Activated naive CD8-positive, alpha-beta T cell treated with anti-CD3 and anti-CD28 coated beads, Interleukin-2, amount 50 U/mL, for 24 hours (primary cell): Measurements from ENCODE around the gene PPARGC1A.

Experiments used
- ATAC-seq: fragments of 150-1000 bp; cut with Tn5 transposase; one replicate; pipeline ENCODE4 v1.10.0; 2021
- DNase-seq: peaks from one replicate; pipeline ENCODE4 v3.0.0; 2021
- H3K27ac Mint-ChIP-seq: one replicate; pipeline ENCODE4 v1.8.0; 2021; ENCODE audit warnings: mild to moderate bottlenecking, mixed read lengths
- H3K27me3 Mint-ChIP-seq: one replicate; pipeline ENCODE4 v1.8.0; 2021; ENCODE audit warnings: mixed read lengths
- H3K36me3 Mint-ChIP-seq: one replicate; pipeline ENCODE4 v1.8.0; 2021; ENCODE audit warnings: low read depth, mixed read lengths
- H3K4me1 Mint-ChIP-seq: one replicate; pipeline ENCODE4 v1.8.0; 2021; ENCODE audit warnings: mixed read lengths
- H3K4me3 Mint-ChIP-seq: one replicate; pipeline ENCODE4 v1.8.0; 2021; ENCODE audit warnings: mild to moderate bottlenecking, moderate library complexity, mixed read lengths
- H3K9me3 Mint-ChIP-seq: one replicate; pipeline ENCODE4 v1.8.0; 2021; ENCODE audit warnings: mixed read lengths

Gene PPARGC1A

DNA sequence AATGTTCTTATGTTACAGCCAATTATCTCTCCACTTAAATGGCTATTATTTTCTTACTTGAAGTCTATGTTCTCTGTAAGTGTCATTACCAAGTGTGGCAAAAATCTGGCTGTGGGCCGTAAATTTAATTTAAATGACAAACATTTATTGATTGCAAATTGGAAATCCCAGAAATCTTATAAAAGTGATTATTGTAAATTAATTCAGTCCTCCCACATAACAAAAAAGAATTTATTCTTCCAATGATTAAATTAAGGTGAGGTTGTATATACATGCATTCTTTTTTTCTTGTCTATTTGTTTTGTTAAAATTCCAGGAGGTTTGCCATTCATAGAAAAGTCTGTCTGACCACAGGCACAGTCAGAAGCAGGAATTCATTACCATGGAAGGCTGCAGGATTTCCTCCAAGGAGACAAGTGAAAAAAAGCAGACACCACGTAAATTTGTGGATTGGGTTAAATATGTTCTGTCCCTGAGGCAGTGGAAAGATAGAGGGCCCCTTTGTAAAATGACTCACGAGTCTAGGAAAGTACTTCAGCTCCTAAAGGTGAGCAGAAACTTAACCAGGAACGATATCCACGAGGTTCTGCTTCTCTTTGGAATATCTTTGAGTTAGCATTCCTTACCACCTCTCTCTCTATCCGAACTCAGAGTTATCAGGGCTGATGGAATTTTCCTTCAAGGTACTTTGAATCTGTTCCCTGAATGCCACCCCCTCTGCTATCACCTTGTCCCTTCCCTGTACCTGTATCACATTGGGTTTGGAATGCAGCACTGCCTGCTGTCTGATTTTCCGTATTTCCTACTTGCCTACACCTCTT lies 10.7 kb downstream of the PPARGC1A start:
- H3K4me3 Mint-ChIP-seq, result no peak overlapping the region
- H3K36me3 Mint-ChIP-seq, result no peaks in the 10 kb centered on the region

DNA sequence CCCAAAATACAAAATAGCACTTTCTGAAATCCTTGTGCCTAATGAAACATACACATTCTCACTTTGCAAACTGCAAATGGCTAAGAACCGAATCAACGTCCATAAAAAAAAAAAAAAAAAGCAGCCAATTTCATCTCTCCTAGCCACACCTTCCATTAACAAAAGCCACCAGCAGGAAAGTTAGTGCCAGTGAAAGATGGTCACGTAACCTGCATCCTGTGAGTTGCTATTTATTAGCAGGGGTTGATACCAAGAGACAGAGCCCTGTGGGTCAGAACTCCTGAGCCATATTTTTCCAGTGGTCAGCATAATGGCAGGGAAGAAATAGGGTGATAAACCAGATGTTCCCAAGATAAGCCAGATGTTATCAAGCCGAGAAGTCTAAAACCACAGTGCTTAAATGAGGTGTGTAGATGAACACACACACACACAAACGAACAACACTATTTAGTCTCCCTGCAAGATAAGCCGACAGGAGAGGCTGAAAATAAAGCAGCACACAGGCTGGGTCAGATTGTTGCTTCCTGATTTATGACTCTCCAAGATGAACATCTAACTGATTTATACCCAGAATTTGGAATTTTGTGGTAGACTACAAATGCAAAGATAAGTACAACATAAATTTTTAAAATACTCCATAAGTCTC lies 11.5 kb downstream of the PPARGC1A start:
- H3K27ac Mint-ChIP-seq, result no peak overlapping the region
- no peaks in the 10 kb centered on the region for H3K4me1 Mint-ChIP-seq
- no peaks in the 10 kb centered on the region for H3K9me3 Mint-ChIP-seq
- no peaks in the 10 kb centered on the region for H3K36me3 Mint-ChIP-seq
- H3K4me3 Mint-ChIP-seq, result no peak overlapping the region
- ATAC-seq (no peak), DNase-seq (no peak)
- no peaks in the 10 kb centered on the region for H3K27me3 Mint-ChIP-seq

More for the DNA sequence above, 10.7 kb downstream of the PPARGC1A start:
- Mint-ChIP-seq H3K4me1 (no peaks in the 10 kb centered on the region), H3K9me3 (no peaks in the 10 kb centered on the region), H3K27ac (no peak overlapping the region), H3K27me3 (no peaks in the 10 kb centered on the region)
- ATAC-seq (no peak), DNase-seq (no peak)

DNA sequence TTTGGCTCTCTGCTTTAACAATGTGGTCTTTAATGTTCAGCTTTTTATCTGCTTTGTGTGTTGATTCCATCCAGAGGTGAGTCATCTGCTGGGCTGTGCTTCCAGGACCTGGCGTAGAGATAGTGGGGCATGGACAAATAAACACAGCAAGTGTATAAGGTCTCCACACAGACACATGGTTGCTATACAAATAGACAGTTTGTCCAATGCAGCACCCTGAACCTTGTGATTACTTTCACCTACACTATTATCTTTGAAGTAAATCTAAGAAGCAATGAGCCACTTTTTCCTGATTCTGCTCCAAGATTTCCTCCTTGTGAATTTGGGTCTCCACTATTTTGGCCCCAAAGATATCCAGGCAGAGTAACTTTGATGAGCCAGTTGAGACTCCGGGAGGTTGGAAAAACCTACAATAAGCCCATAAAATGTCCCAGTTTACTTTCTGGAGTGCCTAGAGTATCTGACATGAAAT lies 12.1 kb downstream of the PPARGC1A start:
- Mint-ChIP-seq H3K36me3 (no peaks in the 10 kb centered on the region), H3K27me3 (no peaks in the 10 kb centered on the region), H3K4me1 (no peaks in the 10 kb centered on the region), H3K9me3 (no peaks in the 10 kb centered on the region), H3K27ac (no peak overlapping the region), H3K4me3 (no peak overlapping the region)
- DNase-seq, result no peak
- ATAC-seq, result no peak

DNA sequence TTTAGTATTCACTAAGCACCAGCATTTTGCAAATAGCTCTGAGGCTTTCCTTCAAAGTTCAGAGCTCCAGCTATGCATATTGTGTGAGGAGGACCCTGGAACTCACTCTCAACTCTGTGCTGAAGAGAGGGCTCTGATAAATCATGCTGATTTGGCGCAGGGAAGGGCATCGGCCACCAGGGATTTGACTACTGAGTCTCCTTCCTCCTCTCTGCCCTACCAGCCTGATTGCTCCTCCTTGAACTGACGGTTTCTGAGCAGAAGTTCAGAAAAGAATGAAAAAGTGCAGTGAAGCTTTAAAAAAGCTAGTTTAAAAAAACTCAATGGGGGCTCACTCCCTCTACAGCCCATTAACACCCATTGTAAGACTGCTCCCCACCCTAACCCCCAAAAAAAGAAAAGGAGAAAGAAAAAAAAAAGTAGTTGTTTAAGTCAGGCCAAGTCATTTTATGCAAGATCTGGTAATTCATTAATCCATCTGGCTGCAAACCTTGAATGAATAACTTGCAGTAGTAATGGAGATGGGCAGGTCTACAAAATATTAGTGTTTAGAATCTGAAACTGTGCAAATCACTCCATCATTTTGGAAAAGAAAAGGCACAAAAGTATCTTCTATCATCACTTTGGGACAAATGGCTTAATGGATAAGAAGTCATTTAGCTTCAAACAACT lies 13.3 kb downstream of the PPARGC1A start:
- Mint-ChIP-seq H3K27ac (no peak overlapping the region), H3K27me3 (no peaks in the 10 kb centered on the region), H3K4me1 (no peaks in the 10 kb centered on the region), H3K36me3 (no peaks in the 10 kb centered on the region), H3K4me3 (no peak overlapping the region), H3K9me3 (no peaks in the 10 kb centered on the region)
- DNase-seq, result no peak
- ATAC-seq, result no peak

DNA sequence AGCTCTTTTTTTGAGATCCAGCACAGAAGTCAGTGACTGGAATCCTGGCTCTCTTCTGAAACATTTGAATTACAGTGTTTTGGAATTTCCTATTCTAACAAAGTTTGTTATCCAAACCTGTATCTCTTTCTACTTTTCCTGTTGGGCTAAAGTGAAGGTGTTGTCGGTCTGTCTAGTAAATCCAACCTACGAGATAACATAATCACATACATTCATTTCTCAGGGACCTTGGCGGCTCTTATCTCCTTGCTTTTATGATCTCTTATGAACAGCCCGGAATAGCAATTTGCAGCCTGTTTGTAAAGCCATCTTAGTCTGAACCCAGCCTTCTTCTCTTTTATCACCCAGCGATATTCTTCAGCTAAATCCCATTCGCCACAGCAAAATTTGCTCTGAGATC lies 14.5 kb downstream of the PPARGC1A start:
- ATAC-seq (no peak), DNase-seq (no peak)
- Mint-ChIP-seq H3K27ac (no peak overlapping the region), H3K27me3 (no peaks in the 10 kb centered on the region), H3K36me3 (no peaks in the 10 kb centered on the region), H3K4me3 (no peak overlapping the region), H3K4me1 (no peaks in the 10 kb centered on the region), H3K9me3 (no peaks in the 10 kb centered on the region)

DNA sequence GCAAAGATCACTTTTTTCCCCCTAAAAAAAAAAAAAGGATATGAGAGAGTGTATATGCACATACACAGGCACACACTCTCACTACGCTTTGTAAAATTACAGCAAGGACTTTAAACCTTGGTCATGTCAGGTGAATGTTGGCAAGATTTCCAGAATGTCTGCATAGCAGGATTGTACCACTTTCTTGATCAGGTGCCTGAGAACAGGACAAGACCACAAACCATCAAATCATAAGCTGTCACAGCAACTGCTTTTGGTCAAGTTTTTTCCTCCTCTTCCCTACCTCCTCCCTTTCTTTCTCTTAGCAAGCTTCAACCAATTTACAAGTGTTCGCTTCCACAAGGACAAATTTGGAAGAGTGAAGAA lies 15.3 kb downstream of the PPARGC1A start:
- Mint-ChIP-seq H3K9me3 (no peaks in the 10 kb centered on the region), H3K27me3 (no peaks in the 10 kb centered on the region), H3K4me1 (no peaks in the 10 kb centered on the region), H3K36me3 (no peaks in the 10 kb centered on the region), H3K27ac (no peak overlapping the region), H3K4me3 (no peak overlapping the region)
- DNase-seq (no peak), ATAC-seq (no peak)

DNA sequence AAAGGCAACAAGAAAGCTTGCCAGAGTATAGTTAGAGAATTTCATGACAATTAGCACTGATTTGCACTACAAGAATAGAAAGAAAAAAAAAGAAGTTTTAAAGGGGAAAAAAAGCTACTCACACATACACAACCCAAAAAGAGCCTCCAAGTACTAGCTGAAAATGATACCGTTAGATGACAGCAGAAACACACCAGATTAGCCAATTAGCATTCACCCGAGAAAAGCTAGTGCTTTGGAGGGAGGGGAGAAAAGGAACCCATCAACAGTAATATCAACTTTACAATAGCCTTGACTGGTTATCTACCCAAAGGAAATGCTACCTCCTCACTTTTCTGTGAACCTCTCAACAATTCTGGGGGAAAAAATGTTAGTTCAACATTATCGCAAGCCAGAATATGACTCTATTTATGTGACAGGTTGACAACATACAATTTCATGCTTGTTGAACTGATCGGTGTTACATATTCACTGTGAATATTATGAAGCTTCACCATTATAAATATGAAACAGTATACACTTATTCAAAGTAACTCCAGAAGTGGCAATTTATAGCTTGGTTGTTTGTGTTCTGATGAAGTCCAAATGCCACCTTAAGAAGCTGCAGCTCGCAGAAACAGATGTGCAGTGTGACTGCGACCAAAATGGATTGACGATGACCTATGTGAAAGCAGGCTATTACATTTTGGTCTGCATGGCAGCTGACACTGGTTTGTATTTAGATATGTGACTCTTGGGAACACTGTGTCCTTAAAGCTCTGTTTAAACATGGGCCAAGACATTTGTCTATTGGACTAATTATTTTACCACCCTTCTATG lies 15.9 kb downstream of the PPARGC1A start:
- ATAC-seq, result no peak
- H3K27ac Mint-ChIP-seq, result no peak overlapping the region
- H3K9me3 Mint-ChIP-seq, result no peaks in the 10 kb centered on the region
- DNase-seq, result no peak
- no peak overlapping the region for H3K4me3 Mint-ChIP-seq
- no peaks in the 10 kb centered on the region for H3K4me1 Mint-ChIP-seq
- no peaks in the 10 kb centered on the region for H3K27me3 Mint-ChIP-seq
- H3K36me3 Mint-ChIP-seq, result no peaks in the 10 kb centered on the region

DNA sequence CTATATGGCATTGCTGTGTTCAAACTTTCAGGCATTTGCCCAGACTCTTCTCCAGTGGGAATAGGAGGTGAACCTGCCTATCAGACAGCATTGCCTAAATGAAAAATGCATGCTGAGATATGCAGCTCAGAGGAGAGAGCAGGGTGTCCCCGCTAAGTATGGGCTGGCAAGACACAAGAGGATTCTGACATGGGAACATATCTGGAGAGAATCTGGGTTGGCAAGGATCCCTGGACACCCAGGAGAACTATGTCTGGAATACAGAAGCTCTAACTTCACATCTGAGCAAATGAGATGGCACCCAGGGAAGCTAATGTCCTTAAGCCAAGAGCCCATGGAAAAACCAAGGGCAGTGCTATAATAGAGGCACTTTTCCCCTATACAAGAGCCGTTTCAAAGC lies 18.4 kb downstream of the PPARGC1A start:
- DNase-seq, result no peak

DNA sequence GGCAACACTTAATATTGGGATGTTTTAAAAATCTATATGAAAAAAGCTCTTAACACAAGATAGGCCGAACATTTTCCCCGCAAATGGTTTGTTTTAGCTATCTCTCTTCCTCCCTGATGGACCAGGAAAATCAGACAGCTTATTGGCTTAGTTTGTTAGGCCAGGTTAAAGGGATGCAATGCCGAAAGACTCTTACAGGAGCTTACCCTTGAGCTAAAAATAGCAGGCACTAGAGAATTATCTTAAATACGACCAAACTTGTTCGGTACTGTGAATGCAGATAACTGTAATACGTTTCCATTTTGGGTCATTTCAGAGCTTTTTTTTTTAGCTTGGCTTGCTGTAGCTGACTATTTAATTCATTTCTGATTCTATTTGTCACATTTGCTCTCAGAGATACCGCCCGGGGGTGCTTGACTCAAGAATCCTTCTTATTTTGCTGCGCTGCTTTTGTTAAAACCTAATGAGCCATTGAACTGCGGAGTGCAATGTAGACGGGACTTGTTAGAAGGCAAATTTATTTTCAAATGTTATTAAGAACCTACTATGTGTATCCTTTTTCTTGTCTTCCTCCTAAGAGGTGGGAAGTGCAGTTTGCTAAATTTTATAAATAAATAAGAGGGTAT lies 23.3 kb downstream of the PPARGC1A start:
- ATAC-seq (no peak), DNase-seq (no peak)
- Mint-ChIP-seq H3K4me1 (no peaks in the 10 kb centered on the region), H3K27ac (no peak overlapping the region), H3K27me3 (no peaks in the 10 kb centered on the region), H3K36me3 (no peaks in the 10 kb centered on the region), H3K9me3 (no peaks in the 10 kb centered on the region), H3K4me3 (no peak overlapping the region)

More for the DNA sequence above, 18.4 kb downstream of the PPARGC1A start:
- Mint-ChIP-seq H3K9me3 (no peaks in the 10 kb centered on the region), H3K27me3 (no peaks in the 10 kb centered on the region), H3K4me1 (no peaks in the 10 kb centered on the region), H3K36me3 (no peaks in the 10 kb centered on the region), H3K27ac (no peak overlapping the region), H3K4me3 (no peak overlapping the region)
- ATAC-seq, result no peak

DNA sequence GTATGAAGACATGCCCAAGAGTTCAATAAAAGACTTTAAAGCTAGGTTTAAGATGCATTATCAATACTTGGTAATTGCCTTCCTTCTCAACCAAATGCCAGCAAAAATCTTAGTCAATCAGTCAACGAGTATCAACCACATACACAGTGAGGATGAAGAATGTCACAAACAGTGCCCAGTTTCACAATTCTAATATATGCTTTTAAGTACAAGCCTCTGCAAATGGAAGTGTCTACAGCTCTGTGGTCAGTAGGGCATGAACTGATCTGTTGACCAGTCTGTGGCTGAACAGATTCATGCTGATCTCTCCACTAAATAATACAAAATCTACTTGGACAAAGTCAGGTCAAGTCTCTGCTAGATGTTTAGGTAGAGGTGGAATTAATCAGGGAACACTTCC lies 27.9 kb downstream of the PPARGC1A start:
- DNase-seq (no peak), ATAC-seq (no peak)
- H3K27me3 Mint-ChIP-seq, result no peaks in the 10 kb centered on the region
- H3K4me3 Mint-ChIP-seq, result no peak overlapping the region
- H3K4me1 Mint-ChIP-seq, result no peaks in the 10 kb centered on the region
- H3K27ac Mint-ChIP-seq, result no peak overlapping the region
- H3K9me3 Mint-ChIP-seq, result peaks cover 3% of the 10 kb centered on the region
- H3K36me3 Mint-ChIP-seq, result no peaks in the 10 kb centered on the region

DNA sequence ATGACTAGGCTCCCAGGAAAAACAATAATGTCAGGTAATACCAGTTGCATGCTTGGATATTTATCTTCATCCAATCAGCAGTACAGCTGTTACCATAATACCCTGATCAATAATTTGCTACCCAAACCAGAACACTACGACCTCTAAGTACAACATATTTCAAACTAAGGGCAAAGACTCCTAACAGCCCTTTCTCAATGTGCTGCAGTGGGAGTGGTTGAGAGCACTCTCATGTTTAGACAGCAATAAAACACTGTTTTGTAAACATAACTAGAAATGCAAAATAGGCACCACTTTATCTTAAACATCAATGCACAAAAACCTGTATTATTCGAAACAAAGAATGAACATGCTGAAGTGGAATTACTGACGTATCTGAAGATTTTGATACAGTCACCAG lies 28.9 kb downstream of the PPARGC1A start:
- Mint-ChIP-seq H3K27ac (no peak overlapping the region), H3K4me3 (no peak overlapping the region), H3K4me1 (no peaks in the 10 kb centered on the region), H3K27me3 (no peaks in the 10 kb centered on the region), H3K9me3 (peaks cover 3% of the 10 kb centered on the region), H3K36me3 (no peaks in the 10 kb centered on the region)
- ATAC-seq (no peak), DNase-seq (no peak)

GRCh38 chr4:23857367-23857959 lies 32.4 kb downstream of the PPARGC1A start:
- Mint-ChIP-seq H3K27ac (no peak overlapping the region), H3K27me3 (no peaks in the 10 kb centered on the region), H3K4me1 (no peaks in the 10 kb centered on the region), H3K9me3 (peaks cover 3% of the 10 kb centered on the region), H3K4me3 (no peak overlapping the region), H3K36me3 (no peaks in the 10 kb centered on the region)
- no peak for ATAC-seq
- no peak for DNase-seq

DNA sequence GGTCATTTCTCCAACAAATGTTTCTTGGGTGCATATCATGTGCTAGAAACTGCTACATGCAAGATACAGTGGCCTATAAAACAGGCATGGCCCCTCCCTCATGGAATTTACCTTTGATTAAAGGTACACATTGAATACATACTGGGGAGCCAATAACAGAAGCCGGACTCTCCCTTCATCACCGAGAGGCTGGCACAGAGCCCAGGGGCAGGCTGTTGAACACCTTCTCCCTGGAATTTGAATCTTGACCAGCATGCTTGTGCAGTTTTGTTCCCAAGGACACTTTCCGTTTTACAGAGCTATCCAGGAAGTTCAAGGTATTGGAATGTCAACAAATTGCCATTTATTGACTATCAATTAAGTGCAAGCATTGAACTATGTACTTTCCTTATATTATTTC lies 33.2 kb downstream of the PPARGC1A start:
- H3K36me3 Mint-ChIP-seq, result no peaks in the 10 kb centered on the region
- peaks cover 3% of the 10 kb centered on the region for H3K9me3 Mint-ChIP-seq

More for the DNA sequence above, 33.2 kb downstream of the PPARGC1A start:
- Mint-ChIP-seq H3K4me3 (no peak overlapping the region), H3K4me1 (no peaks in the 10 kb centered on the region), H3K27me3 (no peaks in the 10 kb centered on the region), H3K27ac (no peak overlapping the region)
- DNase-seq, result no peak
- ATAC-seq, result no peak
